Hepatocyte (in vitro differentiated cells): ENCODE data around the gene RBBP5. TPM values are rescaled to one million over a fixed set of nuclear protein-coding genes. Genes with fewer than 3 reads are reported as not detected.

Experiments
- DNase-seq: peaks from one replicate; pipeline ENCODE4 v3.0.0-alpha.2; 2016; ENCODE audit warnings: low spot score
- H2AFZ ChIP-seq: fragments of 200-600 bp; sonication (generic); 2 replicates; pipeline ENCODE4 v1.6.0; 2016; ENCODE audit warnings: antibody characterized with exemption, mild to moderate bottlenecking
- H3K27ac ChIP-seq: fragments of 200-600 bp; sonication (generic); 2 replicates; pipeline ENCODE4 v1.5.1; 2016; ENCODE audit warnings: mild to moderate bottlenecking
- H3K27me3 ChIP-seq: fragments of 200-600 bp; sonication (generic); 2 replicates; pipeline ENCODE4 v1.6.1; 2016
- H3K36me3 ChIP-seq: fragments of 200-600 bp; sonication (generic); replicated peaks from 2 replicates; pipeline ENCODE4 v1.5.1; 2016; ENCODE audit warnings: low read depth; ENCODE audit not compliant: insufficient read depth
- H3K4me1 ChIP-seq: fragments of 200-600 bp; sonication (generic); 2 replicates; pipeline ENCODE4 v1.5.1; 2016; ENCODE audit warnings: mild to moderate bottlenecking, moderate library complexity; ENCODE audit not compliant: insufficient read depth
- H3K4me2 ChIP-seq: fragments of 200-600 bp; sonication (generic); 2 replicates; pipeline ENCODE4 v1.6.0; 2016
- H3K4me3 ChIP-seq: fragments of 200-600 bp; sonication (generic); 2 replicates; pipeline ENCODE4 v1.5.1; 2016; ENCODE audit warnings: mild to moderate bottlenecking
- H3K79me2 ChIP-seq: fragments of 200-600 bp; sonication (generic); 2 replicates; pipeline ENCODE4 v1.6.0; 2017; ENCODE audit warnings: mild to moderate bottlenecking
- H3K9me2 ChIP-seq: fragments of 200-600 bp; sonication (generic); replicated peaks from 2 replicates; pipeline ENCODE4 v1.6.0; 2017; ENCODE audit warnings: mild to moderate bottlenecking; ENCODE audit not compliant: insufficient read depth
- H3K9me3 ChIP-seq: fragments of 200-600 bp; sonication (generic); 2 replicates; pipeline ENCODE4 v1.5.1; 2016; ENCODE audit warnings: low read depth, mild to moderate bottlenecking
- H4K20me1 ChIP-seq: fragments of 200-600 bp; sonication (generic); 2 replicates; pipeline ENCODE4 v1.6.0; 2016; ENCODE audit warnings: mild to moderate bottlenecking; ENCODE audit not compliant: insufficient read depth, poor library complexity, severe bottlenecking
- EZH2 ChIP-seq: fragments of 200-600 bp; sonication (generic); IDR thresholded peaks from 2 replicates; pipeline ENCODE4 v1.6.1; 2016; ENCODE audit warnings: antibody characterized with exemption, mild to moderate bottlenecking, borderline replicate concordance
- EZH2phosphoT487 ChIP-seq: fragments of 200-600 bp; sonication (generic); IDR thresholded peaks from one replicate; pipeline ENCODE4 v1.6.1; 2018; ENCODE audit warnings: antibody characterized with exemption, mild to moderate bottlenecking, low read depth, moderate library complexity; ENCODE audit not compliant: unreplicated experiment, severe bottlenecking
- WGBS: methylation state at CpG from one replicate; pipeline ENCODE4 v1.1.6; 2016; ENCODE audit warnings: low lambda C conversion rate; ENCODE audit errors: missing lambda C conversion rate; 5-methylcytosine and 5-hydroxymethylcytosine counted together
- polyA plus RNA-seq: library from polyadenylated mRNA; unstranded; fragments of >200 nt; fragmentation: Nextera tagmentation; extraction: Ambion mirVana; gene quantifications from 2 replicates; pipeline ENCODE4 v1.2.1, GENCODE V29; 2016
- total RNA-seq: library from RNA; depleted of rRNA; stranded (reverse); fragments of >200 nt; gene quantifications from 2 replicates; pipeline ENCODE4 v1.2.3, GENCODE V29; 2014
- TF ChIP-seq, protein P1 (sequence below): fragments of 200-600 bp; sonication (generic); IDR thresholded peaks from 2 replicates; pipeline ENCODE4 v1.5.1; 2016; ENCODE audit warnings: antibody characterized with exemption, mild to moderate bottlenecking; ENCODE audit not compliant: poor library complexity

RBBP5 gene
- total and polyA plus RNA-seq, 2 experiments from 2014 or later: 9.0 to 15.3 TPM

DNA sequence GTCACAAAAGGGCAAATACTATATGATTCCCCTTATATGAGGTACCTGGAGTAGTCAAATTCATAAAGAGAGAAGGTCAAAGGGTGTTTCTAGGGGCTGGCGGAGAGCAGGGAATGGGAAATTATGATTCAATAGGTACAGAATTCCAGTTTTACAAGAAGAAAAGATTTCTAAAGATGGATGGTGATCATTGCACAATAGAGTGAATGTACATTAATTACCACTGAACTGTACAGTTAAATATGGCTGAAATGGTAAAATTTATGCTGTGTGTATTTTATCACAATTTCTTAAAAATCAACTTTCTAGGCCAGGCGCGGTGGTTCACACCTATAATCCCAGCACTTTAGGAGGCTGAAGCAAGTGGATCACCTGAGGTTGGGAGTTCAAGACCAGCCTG lies 19.4 kb downstream of the RBBP5 start:
- H3K4me1 ChIP-seq: no peaks in the 10 kb centered on the region
- H3K79me2 ChIP-seq: no peaks in the 10 kb centered on the region
- DNase-seq: no peak
- H3K9me2 ChIP-seq: no peaks in the 10 kb centered on the region
- no peak overlapping the region for H3K4me3 ChIP-seq
- H4K20me1 ChIP-seq: no peaks in the 10 kb centered on the region
- TF ChIP-seq EZH2 (no peak), EZH2phosphoT487 (no peak)
- TF ChIP-seq, protein P1, sequence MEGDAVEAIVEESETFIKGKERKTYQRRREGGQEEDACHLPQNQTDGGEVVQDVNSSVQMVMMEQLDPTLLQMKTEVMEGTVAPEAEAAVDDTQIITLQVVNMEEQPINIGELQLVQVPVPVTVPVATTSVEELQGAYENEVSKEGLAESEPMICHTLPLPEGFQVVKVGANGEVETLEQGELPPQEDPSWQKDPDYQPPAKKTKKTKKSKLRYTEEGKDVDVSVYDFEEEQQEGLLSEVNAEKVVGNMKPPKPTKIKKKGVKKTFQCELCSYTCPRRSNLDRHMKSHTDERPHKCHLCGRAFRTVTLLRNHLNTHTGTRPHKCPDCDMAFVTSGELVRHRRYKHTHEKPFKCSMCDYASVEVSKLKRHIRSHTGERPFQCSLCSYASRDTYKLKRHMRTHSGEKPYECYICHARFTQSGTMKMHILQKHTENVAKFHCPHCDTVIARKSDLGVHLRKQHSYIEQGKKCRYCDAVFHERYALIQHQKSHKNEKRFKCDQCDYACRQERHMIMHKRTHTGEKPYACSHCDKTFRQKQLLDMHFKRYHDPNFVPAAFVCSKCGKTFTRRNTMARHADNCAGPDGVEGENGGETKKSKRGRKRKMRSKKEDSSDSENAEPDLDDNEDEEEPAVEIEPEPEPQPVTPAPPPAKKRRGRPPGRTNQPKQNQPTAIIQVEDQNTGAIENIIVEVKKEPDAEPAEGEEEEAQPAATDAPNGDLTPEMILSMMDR: no peak
- H3K27ac ChIP-seq: no peak overlapping the region
- no peak overlapping the region for H3K4me2 ChIP-seq
- 94% methylated on average over 3 of the region's 3 CpGs for WGBS
- H3K27me3 ChIP-seq: no peaks in the 10 kb centered on the region
- no peak overlapping the region for H2AFZ ChIP-seq
- H3K9me3 ChIP-seq: no peaks in the 10 kb centered on the region
- H3K36me3 ChIP-seq: no peaks in the 10 kb centered on the region

DNA sequence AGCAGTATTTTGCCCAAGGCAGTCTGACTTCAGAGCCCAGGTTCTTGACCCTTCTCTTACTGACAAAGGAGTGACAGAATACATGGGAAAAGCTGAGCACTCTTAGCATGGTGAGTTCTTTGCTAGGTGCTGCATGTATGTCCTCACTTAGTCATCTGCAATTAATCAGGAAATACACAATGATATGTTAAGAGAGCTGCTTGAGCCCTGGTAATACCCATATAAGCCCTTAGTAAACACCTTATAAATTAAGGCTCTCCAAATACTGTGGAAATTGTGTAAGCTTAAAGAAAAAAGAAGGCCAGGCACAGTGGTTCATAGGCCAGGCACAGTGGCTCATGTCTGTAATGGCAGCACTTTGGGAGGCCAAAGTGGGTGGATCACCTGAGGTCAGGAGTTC lies 23.5 kb downstream of the RBBP5 start:
- Histone ChIP-seq H3K9me3 (no peaks in the 10 kb centered on the region), H3K36me3 (no peaks in the 10 kb centered on the region), H4K20me1 (no peaks in the 10 kb centered on the region), H3K27me3 (no peaks in the 10 kb centered on the region), H3K4me3 (no peak overlapping the region), H3K9me2 (no peaks in the 10 kb centered on the region), H3K79me2 (no peaks in the 10 kb centered on the region), H2AFZ (no peak overlapping the region), H3K4me1 (no peaks in the 10 kb centered on the region), H3K27ac (no peak overlapping the region), H3K4me2 (no peak overlapping the region)
- TF ChIP-seq EZH2: no peak
- TF ChIP-seq EZH2phosphoT487: no peak
- TF ChIP-seq, protein P1: no peak
- DNase-seq: no peak

DNA sequence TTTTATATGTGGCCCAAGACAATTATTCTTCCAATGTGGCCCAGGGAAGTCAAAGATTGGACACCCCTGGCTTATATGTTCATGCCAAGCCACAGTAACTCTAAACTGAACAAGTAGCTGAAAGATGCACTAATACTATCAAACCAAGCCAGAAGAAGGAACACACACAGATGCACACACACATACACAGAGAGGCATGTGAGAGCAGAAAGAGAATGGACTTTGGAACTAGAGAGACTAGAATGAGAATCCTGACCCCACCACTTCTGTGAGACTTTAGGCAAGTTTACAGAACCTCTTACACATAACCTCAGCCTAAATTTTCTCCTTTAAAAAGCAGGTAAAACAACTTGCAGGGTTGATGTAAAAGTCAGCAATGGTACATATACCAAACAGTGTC lies 26.4 kb downstream of the RBBP5 start:
- H2AFZ ChIP-seq: no peak overlapping the region
- no peak overlapping the region for H3K4me2 ChIP-seq
- no peaks in the 10 kb centered on the region for H3K9me2 ChIP-seq
- no peaks in the 10 kb centered on the region for H3K36me3 ChIP-seq
- TF ChIP-seq EZH2phosphoT487 (no peak), EZH2 (no peak)
- TF ChIP-seq, protein P1: no peak
- H3K27me3 ChIP-seq: no peaks in the 10 kb centered on the region
- H3K4me1 ChIP-seq: no peaks in the 10 kb centered on the region
- no peaks in the 10 kb centered on the region for H3K79me2 ChIP-seq
- no peaks in the 10 kb centered on the region for H3K9me3 ChIP-seq
- no peak overlapping the region for H3K4me3 ChIP-seq
- H3K27ac ChIP-seq: no peak overlapping the region
- H4K20me1 ChIP-seq: no peaks in the 10 kb centered on the region
- no peak for DNase-seq

DNA sequence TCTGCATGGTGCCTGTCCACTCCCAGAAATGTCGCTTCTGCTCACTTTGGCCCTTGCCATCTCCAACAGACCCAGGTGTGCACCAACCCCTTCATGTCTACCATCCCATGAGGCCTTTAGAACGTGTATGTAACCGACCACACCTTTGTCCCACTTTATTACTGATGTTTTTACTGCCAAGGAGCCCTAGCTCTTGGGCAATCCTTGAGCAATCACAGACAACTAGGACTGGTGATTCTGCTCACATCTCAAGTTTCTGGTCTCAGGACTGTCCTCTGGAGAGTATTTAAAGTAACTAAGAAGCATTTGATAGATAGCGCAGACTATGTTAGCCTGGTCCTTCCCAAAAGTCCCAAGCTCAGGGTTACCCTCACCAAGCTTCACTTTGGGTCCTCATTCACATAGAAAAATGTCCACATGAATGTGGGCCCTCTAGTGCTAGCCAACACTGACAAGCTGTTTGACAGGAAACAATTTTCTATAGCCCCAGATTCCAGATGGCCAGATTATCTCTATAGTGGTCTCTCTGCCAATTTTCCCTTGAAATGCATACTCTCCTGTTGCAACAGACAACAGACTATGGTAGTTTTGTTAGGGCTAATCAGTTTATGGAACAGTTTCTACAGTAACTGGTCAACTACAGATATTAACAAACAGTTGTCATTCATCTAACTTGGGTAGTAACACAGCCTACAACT lies 30.6 kb downstream of the RBBP5 start:
- Histone ChIP-seq H3K4me1 (no peaks in the 10 kb centered on the region), H3K9me2 (no peaks in the 10 kb centered on the region), H3K4me2 (no peak overlapping the region), H4K20me1 (no peaks in the 10 kb centered on the region), H2AFZ (no peak overlapping the region), H3K4me3 (no peak overlapping the region), H3K27ac (no peak overlapping the region), H3K79me2 (no peaks in the 10 kb centered on the region), H3K27me3 (no peaks in the 10 kb centered on the region), H3K9me3 (no peaks in the 10 kb centered on the region), H3K36me3 (no peaks in the 10 kb centered on the region)
- no peak for DNase-seq
- TF ChIP-seq EZH2 (no peak), EZH2phosphoT487 (no peak)
- TF ChIP-seq, protein P1: no peak
- WGBS: 88% methylated on average over 4 of the region's 4 CpGs
